SK-N-SH (cell line): ENCODE results near the gene AIFM3.

Experiments used
- EP300 ChIP-seq, 2 experiments: IDR thresholded peaks; 2 replicates each; pipeline versions ENCODE4 v1.4.0 to v1.6.1; 2012; ENCODE audit warnings: borderline replicate concordance in 1 of 2, low read depth in 1 of 2, low read length in 1 of 2
- FOXM1 ChIP-seq: IDR thresholded peaks from 2 replicates; pipeline ENCODE4 v1.4.0; 2012; ENCODE audit warnings: low read depth, mild to moderate bottlenecking
- MAX ChIP-seq: IDR thresholded peaks from 2 replicates; pipeline ENCODE4 v1.4.0; 2012; ENCODE audit warnings: low read depth
- POLR2AphosphoS5 ChIP-seq: IDR thresholded peaks from 2 replicates; pipeline ENCODE4 v1.6.1; 2012; ENCODE audit warnings: low read depth, low read length
- RAD21 ChIP-seq: IDR thresholded peaks from 2 replicates; pipeline ENCODE4 v1.6.1; 2012; ENCODE audit warnings: mild to moderate bottlenecking, low read length
- SIN3A ChIP-seq: IDR thresholded peaks from 2 replicates; pipeline ENCODE4 v1.6.1; 2012; ENCODE audit warnings: low read depth, mild to moderate bottlenecking, low read length, moderate library complexity, borderline replicate concordance
- TAF1 ChIP-seq: IDR thresholded peaks from 2 replicates; pipeline ENCODE4 v1.6.1; 2012; ENCODE audit warnings: low read depth, mild to moderate bottlenecking, low read length, moderate library complexity, borderline replicate concordance
- TCF12 ChIP-seq: IDR thresholded peaks from 2 replicates; pipeline ENCODE4 v1.4.0; 2012
- TEAD4 ChIP-seq: IDR thresholded peaks from 2 replicates; pipeline ENCODE4 v1.4.0; 2012; ENCODE audit warnings: mild to moderate bottlenecking, borderline replicate concordance; ENCODE audit not compliant: insufficient read depth
- USF2 ChIP-seq: fragments of 150-350 bp; IDR thresholded peaks from 2 replicates; pipeline ENCODE4 v1.6.1; 2017; ENCODE audit warnings: antibody characterized with exemption, low read length, low read depth, borderline replicate concordance
- YY1 ChIP-seq: IDR thresholded peaks from 2 replicates; pipeline ENCODE4 v1.4.0; 2012; ENCODE audit warnings: low read depth, mild to moderate bottlenecking
- TF ChIP-seq, protein P1 (sequence below): IDR thresholded peaks from 2 replicates; pipeline ENCODE4 v1.6.1; 2012; ENCODE audit warnings: mild to moderate bottlenecking, low read depth, low read length, moderate library complexity
- TF ChIP-seq, protein P2 (sequence below): fragments of 200-600 bp; sonication (generic); IDR thresholded peaks from 2 replicates; pipeline ENCODE4 v1.6.1; 2017; ENCODE audit warnings: antibody characterized with exemption, mild to moderate bottlenecking, moderate library complexity
- TF ChIP-seq, protein P3 (sequence below): IDR thresholded peaks from 2 replicates; pipeline ENCODE4; 2012

- TF ChIP-seq, protein P1, sequence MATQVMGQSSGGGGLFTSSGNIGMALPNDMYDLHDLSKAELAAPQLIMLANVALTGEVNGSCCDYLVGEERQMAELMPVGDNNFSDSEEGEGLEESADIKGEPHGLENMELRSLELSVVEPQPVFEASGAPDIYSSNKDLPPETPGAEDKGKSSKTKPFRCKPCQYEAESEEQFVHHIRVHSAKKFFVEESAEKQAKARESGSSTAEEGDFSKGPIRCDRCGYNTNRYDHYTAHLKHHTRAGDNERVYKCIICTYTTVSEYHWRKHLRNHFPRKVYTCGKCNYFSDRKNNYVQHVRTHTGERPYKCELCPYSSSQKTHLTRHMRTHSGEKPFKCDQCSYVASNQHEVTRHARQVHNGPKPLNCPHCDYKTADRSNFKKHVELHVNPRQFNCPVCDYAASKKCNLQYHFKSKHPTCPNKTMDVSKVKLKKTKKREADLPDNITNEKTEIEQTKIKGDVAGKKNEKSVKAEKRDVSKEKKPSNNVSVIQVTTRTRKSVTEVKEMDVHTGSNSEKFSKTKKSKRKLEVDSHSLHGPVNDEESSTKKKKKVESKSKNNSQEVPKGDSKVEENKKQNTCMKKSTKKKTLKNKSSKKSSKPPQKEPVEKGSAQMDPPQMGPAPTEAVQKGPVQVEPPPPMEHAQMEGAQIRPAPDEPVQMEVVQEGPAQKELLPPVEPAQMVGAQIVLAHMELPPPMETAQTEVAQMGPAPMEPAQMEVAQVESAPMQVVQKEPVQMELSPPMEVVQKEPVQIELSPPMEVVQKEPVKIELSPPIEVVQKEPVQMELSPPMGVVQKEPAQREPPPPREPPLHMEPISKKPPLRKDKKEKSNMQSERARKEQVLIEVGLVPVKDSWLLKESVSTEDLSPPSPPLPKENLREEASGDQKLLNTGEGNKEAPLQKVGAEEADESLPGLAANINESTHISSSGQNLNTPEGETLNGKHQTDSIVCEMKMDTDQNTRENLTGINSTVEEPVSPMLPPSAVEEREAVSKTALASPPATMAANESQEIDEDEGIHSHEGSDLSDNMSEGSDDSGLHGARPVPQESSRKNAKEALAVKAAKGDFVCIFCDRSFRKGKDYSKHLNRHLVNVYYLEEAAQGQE, result no peak
- TF ChIP-seq, protein P2, sequence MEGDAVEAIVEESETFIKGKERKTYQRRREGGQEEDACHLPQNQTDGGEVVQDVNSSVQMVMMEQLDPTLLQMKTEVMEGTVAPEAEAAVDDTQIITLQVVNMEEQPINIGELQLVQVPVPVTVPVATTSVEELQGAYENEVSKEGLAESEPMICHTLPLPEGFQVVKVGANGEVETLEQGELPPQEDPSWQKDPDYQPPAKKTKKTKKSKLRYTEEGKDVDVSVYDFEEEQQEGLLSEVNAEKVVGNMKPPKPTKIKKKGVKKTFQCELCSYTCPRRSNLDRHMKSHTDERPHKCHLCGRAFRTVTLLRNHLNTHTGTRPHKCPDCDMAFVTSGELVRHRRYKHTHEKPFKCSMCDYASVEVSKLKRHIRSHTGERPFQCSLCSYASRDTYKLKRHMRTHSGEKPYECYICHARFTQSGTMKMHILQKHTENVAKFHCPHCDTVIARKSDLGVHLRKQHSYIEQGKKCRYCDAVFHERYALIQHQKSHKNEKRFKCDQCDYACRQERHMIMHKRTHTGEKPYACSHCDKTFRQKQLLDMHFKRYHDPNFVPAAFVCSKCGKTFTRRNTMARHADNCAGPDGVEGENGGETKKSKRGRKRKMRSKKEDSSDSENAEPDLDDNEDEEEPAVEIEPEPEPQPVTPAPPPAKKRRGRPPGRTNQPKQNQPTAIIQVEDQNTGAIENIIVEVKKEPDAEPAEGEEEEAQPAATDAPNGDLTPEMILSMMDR, result no peak
- no peak for TF ChIP-seq RAD21
- no peak for TF ChIP-seq TCF12
- no peak for TF ChIP-seq TAF1
- TF ChIP-seq YY1, result no peak
- TF ChIP-seq EP300 (IDR thresholded peaks at IDR 0.05; ENCODE audit: borderline replicate concordance in 1 of 2, low read depth in 1 of 2, low read length in 1 of 2), result no peak
- no peak for TF ChIP-seq TEAD4
- TF ChIP-seq POLR2AphosphoS5, result no peak
- TF ChIP-seq FOXM1, result no peak
- no peak for TF ChIP-seq USF2
- no peak for TF ChIP-seq MAX
- TF ChIP-seq, protein P3, sequence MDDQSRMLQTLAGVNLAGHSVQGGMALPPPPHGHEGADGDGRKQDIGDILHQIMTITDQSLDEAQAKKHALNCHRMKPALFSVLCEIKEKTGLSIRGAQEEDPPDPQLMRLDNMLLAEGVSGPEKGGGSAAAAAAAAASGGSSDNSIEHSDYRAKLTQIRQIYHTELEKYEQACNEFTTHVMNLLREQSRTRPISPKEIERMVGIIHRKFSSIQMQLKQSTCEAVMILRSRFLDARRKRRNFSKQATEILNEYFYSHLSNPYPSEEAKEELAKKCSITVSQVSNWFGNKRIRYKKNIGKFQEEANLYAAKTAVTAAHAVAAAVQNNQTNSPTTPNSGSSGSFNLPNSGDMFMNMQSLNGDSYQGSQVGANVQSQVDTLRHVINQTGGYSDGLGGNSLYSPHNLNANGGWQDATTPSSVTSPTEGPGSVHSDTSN, result no peak
- no peak for TF ChIP-seq SIN3A
Observed at GRCh38 chr22:20988573-20989322, 21.7 kb downstream of the AIFM3 start.
